Mesenteric fat pad (tissue), 1 donor: ENCODE measurements around the gene SUGP2. TPM values are rescaled to one million over a fixed set of nuclear protein-coding genes. Genes with fewer than 3 reads are reported as not detected.

Experiments
- DNase-seq: peaks from one replicate; pipeline ENCODE4 v3.0.0-alpha.2; 2020; ENCODE audit warnings: low spot score
- total RNA-seq: library from RNA; stranded (reverse); fragmentation: NEBNext Ultra II Directional; extraction: Animal tissue kit (Norgen Biotek cat#: 25700); gene quantifications from one replicate; pipeline ENCODE4 v1.2.1, GENCODE V29; 2021
- donor health status: DM: yes; HTN: yes; CAD: no.

SUGP2 gene
- total RNA-seq, 1 donor from 2014 or later = 58.8 TPM

DNA sequence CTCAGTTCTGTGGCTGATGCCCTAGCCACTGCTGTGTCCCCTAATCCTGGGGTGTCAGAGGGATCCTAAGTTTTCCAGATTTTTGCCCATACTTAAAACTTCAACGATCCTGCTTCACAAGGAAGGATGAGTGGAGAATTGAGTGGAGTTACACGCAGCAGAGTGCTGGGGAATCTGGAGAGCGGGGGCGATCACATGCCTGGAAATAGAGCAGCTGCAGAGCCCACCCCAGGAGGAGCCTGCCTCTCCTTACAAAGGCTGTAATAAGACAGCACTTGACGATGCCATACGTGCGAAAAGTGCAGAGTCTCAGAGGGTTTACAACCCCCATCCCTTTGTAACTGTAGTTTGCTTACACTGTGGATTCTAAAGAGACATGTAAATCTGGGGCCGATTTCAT lies 40.6 kb downstream of the SUGP2 start:
- no peak for DNase-seq

GRCh38 chr19:18991468-18991867 lies 41.8 kb downstream of the SUGP2 start:
- no peak for DNase-seq

GRCh38 chr19:18991006-18991405 lies 42.3 kb downstream of the SUGP2 start:
- no peak for DNase-seq

DNA sequence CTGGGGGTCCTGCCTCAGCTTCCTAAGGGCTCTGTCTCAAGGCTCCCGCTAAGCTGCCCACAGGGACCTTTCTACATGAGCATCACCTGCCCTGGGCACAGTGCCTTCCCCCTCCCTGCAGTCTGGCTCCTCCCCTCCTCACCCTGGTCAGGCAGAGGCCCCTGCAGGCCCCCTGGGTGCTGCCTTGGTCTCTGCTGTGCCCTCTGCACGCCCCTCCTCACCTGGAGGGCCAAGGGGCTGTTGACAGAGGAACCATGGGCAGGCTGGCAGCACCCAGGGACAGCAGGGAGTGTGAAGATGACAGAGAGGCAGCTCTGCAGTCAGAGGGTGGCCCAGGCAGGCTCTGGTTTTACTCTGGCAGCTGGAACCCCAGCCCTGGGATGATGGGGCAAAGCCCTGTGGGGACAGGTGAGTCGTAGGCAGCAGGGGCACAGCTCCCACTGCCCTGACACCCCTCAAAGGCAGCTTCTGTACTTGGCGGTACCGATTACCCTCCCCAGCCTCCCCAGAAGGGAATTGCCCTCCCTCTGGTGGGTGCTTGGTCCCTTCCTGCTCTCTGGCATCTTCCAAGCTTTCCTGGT lies 43.1 kb downstream of the SUGP2 start:
- no peak for DNase-seq

DNA sequence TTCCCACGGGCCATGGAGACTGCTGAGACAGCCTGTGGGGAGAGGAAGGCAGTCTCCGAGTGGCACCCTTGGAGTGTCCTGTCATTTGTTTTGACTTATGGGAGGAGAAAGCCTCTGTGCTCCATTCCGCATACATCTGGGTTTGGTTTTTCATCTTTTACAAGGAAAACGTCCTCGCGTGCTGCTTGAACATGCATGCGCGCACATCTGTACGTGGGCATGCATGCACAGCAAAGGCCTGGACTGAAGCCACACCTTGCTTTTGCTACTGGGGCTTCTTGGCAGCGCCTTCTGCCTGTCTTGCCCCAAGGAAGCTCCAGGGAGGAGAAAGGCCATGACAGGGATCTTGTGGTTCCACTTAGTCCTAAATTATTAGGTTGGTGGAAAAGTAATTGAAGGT lies 44.0 kb downstream of the SUGP2 start:
- DNase-seq = no peak

DNA sequence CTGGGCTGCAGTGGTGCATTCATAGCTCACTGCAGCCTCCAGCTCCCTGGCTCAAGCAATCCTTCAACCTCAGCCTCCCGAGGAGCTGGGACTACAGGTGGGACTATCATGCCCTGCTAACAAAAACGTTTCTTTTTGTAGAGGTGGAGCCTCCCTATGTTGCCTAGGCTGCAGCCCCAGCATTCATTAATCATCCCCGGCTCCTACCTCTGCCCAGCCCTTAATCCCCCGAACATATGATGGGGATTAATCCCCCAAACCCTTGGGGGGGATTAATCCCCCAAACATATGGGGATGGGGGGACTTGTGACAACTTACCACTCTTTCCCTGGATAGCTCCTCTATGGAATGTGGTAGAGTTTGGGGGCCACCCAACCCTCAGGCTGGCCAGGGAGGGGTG lies 45.9 kb downstream of the SUGP2 start:
- DNase-seq = no peak

- no peak for DNase-seq
Observed at GRCh38 chr19:18985257-18985656, 48.1 kb downstream of the SUGP2 start.

DNA sequence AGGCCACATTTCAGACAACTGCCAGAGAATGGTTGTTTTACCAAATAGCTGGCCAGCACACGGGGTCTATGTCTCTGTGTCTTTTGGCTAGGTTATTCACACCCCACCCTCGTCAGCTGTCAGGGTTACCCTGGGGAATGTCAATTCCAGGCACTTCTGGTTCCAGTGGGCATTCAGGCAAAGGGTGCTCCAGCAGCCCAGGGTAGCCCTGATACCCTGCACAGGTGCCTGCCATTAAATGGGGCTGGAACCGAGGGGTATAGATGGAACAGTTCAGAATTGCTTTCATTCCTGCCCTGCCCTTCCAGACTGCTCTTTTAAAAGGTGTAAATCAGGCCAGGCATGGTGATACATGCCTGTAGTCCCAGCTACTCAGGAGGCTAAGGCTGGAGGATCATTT lies 49.1 kb downstream of the SUGP2 start:
- no peak for DNase-seq

DNA sequence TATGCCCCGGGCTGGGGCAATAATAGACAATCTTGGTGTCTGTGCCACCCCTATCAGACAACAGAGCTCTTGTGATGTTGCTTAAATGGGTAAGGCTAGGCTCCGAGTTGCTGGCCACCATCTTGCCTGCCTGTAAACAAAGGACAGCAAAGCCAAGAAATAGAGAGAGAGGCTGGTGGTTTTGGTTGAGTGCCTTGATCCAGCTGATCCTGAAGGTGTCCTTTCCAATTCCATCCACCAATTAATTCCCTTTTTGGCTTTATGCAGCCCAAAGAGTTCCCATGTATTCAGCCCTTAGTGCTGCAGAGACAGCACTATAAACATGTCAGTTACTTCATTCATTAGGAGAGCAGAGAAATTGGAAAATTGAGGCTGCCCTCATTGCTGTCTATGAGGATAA lies 50.6 kb downstream of the SUGP2 start:
- no peak for DNase-seq

- DNase-seq = no peak
Observed at GRCh38 chr19:18980432-18981020, 52.8 kb downstream of the SUGP2 start.

GRCh38 chr19:18978616-18979015 lies 54.7 kb downstream of the SUGP2 start:
- no peak for DNase-seq

- DNase-seq = no peak
Observed at GRCh38 chr19:18975869-18976268, 57.4 kb downstream of the SUGP2 start.

- no peak for DNase-seq
Observed at GRCh38 chr19:18975011-18975410, 58.3 kb downstream of the SUGP2 start.

- DNase-seq = no peak
Observed at GRCh38 chr19:18972851-18973250, 60.5 kb downstream of the SUGP2 start.

DNA sequence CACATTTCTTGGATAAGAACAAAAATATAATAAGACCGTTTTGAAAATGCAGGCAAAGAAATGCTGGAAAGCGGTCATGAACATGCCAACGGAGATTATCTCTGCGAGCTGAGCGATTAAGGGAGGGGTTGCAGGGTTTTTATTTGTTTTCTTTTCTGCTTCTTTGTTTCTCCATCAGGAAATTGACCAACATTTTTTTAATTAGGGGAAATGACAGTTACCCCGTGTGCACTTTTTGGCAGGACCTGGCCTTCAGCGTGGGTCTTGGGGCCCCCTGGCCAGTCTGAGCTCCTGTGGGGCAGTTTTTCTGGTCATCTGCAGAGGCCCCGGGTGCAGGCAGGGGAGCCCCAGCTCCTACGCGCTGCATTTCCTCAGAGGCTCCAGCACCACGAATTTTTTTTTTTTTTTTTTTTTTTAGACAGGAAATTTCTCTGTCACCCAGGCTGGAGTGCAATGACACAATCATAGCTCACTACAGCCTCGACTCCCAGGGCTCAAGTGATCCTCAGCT lies 61.0 kb downstream of the SUGP2 start:
- DNase-seq = no peak

GRCh38 chr19:18969931-18970659 lies 63.2 kb downstream of the SUGP2 start:
- DNase-seq = no peak

GRCh38 chr19:18967358-18968146 lies 65.8 kb downstream of the SUGP2 start:
- DNase-seq = no peak

GRCh38 chr19:18966307-18966706 lies 67.0 kb downstream of the SUGP2 start:
- no peak for DNase-seq

GRCh38 chr19:18964121-18964520 lies 69.2 kb downstream of the SUGP2 start:
- DNase-seq = no peak

DNA sequence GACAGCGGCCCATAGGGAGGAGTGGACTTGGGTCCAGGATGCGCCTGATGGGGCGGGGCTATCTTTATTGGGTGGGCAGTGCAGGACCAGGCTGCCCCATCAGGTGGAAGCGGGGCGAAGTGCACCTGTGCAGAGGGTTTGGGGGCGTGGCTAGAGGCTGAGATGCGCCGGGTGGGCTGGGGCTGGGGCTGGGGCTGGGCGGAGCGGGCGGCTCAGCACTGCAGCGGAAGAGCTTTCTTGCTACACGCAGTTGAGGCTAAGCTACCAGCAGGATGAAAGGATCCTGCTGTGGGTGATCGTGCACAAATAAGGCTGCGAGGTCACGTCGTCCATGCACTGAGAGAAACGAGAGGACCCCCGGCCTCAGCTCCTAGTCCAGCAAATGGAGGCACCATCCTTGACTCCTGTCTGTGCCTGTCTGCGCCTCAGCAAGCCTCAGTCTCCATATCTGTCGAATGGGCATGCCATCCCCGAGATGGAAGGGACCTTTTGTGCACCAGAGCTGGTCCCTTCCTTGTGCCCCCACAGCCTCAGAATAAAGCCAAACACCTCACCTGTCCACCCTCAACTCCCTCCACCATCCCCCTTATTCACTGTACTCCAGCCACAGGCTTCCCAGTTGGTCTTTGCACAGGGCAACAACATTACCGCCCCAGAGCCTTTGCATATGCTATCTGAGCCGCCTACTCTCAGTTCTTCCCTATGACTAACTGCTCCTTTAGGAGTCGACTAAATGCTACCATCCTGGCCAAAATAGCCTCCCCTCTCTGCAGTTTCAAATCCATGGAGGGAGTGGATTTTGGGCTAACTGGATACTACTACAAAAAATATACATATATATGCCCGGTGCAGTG lies 71.3 kb downstream of the SUGP2 start:
- DNase-seq = no peak

GRCh38 chr19:18960370-18960769 lies 72.9 kb downstream of the SUGP2 start:
- no peak for DNase-seq
